ENCODE measurements around the gene FAM114A1. TPM values are rescaled to one million over a fixed set of nuclear protein-coding genes. Genes with fewer than 3 reads are reported as not detected.
A peak's percentile ranks its signal among the peaks of the same experiment; 100 is the strongest.

Gene FAM114A1
- not detected for total RNA-seq

DNA sequence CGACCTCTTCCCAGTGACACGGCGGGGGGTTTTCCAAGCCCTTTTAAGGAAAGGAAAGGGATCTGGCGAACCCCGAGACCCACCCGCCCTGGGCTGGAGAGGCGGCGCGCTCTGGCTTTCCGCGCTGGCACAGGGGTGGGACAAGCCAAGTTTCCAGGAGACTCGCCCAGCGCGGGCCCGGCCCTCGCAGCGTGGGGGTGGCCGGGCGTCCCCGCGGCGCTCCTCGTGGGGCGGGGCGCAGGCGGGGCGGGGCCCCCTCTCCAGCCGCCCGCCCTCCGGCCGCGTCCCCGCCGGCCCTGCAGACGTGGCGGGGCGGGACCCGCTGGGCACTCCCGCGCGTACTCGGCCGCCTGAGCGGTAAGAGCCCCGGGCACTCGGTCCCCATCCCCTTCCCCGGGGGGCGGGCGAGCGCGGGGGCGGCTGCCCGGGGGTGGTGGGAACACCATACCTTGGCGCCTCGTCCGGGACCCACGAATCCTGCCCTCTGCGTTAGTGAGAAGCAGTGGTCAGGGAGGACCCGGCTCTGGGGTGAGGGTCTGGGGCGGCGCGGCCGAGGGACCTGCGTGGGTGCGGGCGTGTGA is at the start of gene FAM114A1:
FAM114A1 (plus strand) TSS at position 329 of the 581 bp plus-strand sequence. CDS start 10,273 bp downstream, outside the sequence.
- DNase-seq, result no peak

DNA sequence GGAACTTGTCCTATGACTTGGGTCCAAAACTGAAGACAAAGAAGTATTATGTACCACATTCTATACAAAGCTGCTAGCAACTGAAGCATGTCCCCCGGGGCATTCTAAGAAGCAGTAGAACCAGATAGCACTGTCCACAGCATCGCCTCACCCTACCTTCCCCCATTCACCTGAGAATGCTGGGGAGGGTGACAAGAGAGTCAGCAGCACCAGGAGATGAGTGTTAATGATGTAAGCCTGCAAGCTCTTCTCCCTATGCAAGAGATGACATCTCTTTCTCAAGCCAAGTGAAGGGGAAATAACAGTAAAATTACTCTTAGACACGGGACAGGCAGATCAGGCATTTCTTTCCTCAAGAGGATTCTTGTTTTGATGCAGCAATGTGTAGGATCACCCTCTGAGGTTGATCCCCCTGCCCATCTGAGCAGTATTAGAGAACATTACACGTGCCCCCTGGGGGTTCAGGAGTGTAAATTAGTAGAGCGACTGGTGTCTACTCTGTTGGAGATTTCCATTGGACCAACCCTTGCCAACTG is 49.1 kb upstream of the FAM114A1 start:
- no peak for DNase-seq

DNA sequence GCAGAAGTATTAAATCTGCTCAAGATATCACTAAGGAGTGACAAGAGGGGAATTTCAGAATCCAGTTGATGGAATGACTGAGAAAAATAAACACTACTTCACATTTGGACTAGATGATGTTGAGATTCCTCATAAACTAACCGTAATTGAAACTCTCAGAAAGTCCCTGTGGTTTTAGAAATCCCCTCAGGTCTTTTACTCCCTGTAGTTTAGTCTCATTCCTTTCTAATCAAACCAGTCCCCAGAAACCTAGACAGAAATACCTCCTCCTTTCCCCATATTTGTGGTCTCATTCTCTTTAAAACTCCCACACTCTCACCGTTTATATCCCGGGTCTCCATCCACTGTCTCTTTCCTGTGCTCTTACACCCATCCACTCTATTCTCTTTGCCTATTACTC is 48.0 kb upstream of the FAM114A1 start:
- no peak for DNase-seq

DNA sequence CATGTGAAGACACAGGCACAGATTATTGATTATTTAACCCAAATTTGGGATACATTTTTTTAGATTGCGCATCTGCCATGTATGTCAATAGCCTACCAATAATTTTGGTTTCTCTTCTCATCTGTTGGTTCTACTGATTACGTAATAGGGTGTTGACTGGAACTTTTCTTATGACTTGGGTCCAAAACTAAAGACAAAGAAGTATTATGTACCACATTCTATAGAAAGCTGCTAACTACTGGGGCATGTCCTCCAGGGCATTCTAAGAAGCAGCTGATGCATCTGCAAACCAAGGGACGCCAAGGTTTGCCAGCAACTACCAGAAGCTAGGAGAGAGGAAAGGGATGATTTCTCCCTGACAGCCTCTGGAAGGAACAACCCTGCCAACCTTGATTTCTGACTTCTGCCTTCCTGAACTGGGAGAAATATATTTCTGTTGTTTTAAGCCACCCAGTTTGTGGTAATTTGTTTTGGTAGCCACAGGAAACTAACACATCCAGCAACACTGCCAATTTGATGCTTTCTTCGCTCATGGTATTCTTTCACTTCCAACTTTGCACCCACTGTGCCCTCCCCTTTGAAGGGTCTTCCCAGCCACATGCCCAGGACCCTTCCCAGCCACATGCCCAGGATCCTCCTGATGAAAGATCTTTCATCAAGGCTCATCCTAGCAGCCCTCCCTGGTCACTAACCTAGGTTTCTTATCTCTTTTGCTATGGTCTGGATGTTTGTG is 47.1 kb upstream of the FAM114A1 start:
- no peak for DNase-seq

DNA sequence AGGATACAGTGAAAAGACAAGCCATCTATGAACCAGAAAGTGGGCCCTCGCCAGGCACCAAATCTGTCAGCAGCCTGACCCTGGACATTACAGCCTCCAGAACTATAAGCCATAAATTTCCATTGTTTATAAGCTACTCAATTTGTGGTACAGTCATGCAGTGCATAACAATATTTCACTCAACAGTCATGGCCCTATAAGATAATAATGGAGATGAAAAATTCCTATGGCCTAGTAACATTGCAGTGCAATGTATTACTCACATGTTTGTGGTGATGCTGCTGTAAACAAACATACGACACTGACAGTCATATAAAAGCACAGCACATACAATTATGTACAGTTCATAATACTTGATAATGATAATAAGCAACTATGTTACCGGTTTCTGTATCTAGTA is 45.9 kb upstream of the FAM114A1 start:
- no peak for DNase-seq

DNA sequence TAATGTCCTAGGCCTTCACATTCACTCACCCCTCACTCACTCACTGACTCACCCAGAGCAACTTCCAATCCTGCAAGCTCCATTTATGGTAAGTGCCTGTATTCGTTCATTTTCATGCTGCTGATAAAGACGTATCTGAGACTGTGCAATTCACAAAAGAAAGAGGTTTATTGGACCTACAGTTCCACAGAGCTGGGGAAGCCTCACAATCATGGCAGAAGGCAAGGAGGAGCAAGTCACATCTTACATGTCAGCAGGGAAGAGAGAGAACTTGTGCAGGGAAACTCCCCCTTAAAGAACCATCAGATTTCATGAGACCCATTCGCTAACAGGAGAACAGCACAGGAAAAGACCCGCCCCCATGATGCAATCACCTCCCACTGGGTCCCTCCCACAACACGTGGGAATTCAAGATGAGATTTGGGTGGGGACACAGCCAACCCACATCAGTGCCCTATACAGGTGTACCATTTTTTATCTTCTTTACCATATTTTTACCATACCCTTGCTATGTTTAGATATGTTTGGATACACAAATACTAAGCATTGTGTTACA is 44.8 kb upstream of the FAM114A1 start:
- DNase-seq, result no peak

DNA sequence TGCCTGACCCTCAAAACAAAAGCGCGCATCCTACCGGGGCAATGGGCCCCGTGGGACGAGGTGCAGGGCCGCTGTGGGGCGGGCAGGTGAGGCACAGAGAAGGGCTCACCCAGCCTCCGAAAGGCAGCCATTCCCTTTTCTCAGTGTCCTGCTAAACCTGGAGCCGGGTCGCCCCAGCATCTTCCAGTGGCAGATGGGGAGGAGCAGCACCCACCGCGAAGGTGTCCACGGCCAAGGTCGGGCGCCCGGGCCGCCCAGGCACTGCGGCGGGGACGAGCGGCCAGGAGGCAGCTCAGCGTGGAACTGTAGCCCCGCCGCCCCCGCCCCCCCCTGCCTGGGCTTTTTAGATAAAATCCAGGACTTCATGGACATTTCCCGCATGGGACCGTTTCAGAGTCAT is 43.8 kb upstream of the FAM114A1 start:
- no peak for DNase-seq

DNA sequence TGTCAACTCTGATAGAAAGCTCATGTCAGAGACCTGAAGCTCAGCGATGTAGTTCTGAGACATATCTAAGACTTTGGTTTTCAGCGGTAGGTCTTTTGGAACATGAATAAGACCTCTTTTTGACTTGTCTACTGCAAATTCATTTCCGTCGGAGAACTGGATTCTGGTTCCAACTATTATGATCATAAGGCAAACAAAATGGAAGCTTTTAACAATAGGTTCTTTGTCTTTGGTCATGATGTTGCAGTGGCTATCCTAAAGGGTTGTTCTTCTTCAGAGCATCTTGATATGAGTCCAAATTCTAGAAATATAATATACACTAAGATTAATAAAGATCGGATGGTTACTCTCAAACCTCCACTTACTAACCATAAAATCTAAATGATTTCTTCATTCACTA is 38.4 kb upstream of the FAM114A1 start:
- DNase-seq, result no peak

DNA sequence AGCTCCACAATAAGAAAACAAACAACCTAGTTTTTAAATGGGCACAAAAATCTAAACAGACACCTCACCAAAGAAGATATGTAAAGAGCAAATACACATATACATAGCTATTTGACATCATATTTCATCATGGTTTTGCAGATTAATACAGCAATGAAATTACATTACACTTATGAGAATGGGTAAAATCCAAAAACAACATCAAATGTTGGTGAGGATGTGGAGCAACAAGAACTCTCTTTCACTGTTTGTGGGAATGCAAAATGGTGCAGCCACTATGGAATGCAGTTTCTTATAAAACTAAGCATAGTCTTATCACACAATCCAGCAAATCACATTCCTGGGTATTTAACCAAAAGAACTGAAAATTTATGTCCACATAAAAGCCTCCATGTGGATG is 36.0 kb upstream of the FAM114A1 start:
- no peak for DNase-seq

DNA sequence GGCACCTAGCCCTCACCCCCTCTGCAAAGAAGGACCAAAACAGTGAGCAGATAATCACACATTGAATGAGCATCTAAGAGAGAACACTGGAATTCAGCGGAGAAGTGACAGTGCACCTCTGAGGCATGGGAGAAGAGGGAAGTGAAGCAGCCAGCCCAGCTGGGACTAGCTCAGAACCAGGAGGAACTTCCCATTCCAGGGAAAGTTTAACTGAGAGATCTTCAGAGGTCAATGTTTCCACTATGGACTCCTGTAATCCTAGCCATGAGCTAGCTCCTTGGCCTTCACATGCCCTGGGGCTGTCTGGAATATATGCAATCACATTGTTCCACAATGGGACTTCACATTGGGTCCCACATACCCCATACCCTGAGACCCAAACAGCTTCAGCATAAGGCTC is 35.4 kb upstream of the FAM114A1 start:
- DNase-seq, result no peak

DNA sequence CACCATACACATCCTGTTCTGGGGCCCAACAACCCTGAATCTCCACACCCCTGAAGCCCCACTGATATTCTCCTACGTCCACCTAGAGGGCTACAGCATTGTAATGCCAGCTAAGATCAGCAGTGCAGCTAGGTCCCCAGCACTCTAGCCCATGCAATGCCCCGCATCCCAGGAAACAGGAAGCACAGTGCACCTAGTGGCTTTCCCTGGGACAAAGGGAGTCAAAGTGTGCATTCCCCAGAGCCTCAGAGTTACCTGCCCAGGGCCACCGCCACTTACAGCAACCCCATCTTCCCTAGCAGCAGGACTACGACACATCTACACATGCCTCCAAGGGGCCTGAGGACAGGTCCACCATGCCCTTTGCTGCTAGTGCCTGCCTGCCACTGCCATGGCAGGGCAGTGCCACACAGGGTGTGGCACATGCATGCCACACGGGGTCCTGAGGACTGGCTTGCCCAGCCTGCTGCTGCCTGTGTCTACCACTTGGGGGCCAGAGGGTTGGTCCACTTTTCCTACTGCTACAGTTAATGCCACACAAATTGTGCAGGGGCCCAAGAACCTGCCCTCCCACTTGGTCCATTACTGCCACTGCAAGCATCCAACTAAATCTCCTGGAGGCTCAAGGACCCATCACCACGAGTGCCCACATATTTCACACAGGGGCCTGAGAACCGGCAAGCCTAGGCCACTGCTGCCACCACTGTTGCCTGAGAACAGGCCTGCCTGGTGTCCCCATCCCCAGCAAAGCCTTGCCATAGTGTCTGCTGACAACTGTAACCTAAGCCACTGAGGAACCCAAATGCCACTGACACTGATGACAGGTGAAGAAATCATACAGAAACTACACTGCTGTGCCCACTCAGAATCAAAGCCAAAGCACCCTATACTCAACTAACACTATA is 34.7 kb upstream of the FAM114A1 start:
- no peak for DNase-seq

DNA sequence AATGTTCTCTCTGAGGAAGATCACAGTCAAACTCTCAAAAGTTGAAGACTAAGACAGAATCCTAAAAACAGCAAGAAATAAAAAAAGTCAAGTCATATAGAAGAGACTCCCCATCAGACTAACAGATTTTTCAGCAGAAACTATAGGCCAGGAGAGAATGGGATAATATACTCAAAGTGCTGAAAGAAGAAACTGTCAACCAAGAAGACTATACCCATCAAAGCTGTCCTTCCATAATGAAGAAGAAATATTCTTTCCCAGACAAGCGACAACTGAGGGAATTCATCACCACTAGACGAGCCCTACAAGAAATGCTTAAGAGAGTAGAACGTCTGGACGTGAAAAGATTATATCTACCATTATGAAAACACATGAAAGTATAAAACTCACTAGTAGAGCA is 33.0 kb upstream of the FAM114A1 start:
- no peak for DNase-seq

DNA sequence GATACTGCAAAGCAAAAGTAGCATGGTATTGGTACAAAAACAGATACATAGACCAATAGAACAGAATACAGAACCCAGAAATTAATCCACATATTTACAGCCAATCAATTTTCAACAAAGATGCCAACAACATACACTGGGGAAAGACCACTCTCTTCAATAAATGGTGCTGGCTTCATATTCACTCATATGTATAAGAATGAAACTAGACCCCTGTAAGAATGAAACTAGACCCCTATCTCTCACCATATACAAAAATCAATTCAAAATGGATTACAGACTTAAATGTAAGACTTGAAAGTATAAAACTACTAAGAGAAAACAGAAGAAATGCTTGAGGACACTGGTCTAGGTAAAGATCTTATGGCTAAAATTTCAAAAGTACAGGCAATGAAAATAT is 30.3 kb upstream of the FAM114A1 start:
- DNase-seq, result no peak

DNA sequence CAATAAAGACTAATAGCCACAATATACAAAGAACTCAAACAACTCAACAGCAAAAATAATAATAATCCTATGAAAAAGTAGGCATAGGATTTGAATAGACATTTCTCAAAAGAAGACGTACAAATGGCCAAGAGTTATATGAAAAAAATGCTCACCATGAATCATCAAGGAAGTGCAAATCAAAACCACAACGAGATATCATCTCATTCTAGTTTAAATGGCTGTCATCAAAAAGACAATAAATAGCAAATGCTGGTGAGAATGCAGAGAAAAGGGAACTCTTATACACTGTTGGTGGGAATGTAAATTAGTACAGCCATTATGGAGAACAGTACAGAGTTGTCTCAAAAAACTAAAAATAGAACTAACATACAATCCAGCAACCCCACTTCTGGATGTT is 29.8 kb upstream of the FAM114A1 start:
- DNase-seq, result no peak

DNA sequence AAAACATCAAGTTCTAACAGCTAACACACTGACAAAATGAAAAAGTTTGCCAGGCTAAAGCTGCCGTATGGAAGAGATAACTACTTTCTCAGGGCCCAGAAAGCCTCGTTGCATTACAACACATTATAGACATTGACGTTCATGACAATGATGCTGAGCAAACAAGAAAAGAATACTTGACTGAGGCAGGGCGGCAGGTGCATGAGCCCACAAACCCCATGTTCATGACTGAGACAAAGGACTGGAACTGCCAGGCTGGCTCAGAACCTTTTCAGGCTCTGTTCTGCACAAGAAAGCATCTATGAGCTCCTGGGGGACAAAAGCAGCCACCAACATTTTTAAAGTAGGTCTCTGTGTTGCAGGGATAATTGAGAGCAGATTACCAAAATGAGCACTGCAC is 24.6 kb upstream of the FAM114A1 start:
- DNase-seq, result no peak

DNA sequence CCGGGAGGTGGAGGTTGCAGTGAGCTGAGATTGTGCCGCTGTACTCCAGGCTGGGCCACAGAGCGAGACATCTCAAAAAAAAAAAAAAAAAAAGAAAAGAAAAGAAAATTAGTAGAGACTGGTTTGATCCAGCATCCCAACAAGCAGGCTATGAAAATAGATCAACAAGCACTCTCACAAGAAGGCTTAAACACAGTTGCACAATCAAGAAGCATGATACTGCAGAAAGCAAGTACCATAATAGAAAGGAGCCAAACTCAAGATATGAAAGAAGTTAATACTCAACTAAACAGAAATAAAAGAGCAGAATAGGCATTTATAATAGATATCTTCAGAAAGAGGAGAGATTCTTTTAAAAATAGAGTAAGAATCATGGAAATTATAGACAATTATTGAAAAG is 21.6 kb upstream of the FAM114A1 start:
- DNase-seq, result no peak

DNA sequence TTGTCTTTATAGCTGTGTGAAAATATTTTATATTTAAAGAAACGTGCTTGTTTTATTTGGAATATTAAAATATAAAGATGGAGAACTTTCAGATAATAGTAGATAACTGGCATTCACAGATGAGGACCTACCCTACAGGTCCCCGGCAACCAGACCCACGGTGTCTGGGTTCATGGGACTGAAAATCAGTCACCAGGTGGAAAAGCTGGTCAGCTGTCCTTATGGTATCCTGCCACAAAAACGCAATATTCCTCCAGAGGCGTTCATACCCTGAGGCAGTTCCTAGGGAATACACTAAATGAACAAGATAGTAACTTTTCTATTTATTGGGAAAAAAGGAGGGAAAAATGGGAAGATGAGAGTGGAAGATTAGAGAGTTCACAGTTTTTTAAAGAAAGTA is 12.1 kb upstream of the FAM114A1 start:
- no peak for DNase-seq

DNA sequence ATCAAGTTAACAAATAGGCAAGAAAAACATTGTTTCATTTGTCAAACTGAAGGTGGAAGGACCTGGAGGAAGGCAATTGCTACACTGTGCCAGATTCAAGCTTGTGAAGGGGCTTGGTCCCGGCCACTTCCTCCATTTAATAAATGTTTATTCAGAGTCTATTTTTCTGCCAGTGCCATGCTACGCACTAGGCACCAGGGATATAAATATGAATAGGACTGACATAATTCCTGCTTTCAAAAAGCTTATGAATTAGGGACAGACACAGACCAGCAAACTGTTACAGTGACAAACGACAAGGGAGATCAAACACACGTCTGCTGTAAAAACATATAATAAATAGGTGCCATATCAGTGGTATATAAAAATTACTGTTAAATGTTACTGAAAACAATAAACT is 11.6 kb upstream of the FAM114A1 start:
- DNase-seq, result no peak

DNA sequence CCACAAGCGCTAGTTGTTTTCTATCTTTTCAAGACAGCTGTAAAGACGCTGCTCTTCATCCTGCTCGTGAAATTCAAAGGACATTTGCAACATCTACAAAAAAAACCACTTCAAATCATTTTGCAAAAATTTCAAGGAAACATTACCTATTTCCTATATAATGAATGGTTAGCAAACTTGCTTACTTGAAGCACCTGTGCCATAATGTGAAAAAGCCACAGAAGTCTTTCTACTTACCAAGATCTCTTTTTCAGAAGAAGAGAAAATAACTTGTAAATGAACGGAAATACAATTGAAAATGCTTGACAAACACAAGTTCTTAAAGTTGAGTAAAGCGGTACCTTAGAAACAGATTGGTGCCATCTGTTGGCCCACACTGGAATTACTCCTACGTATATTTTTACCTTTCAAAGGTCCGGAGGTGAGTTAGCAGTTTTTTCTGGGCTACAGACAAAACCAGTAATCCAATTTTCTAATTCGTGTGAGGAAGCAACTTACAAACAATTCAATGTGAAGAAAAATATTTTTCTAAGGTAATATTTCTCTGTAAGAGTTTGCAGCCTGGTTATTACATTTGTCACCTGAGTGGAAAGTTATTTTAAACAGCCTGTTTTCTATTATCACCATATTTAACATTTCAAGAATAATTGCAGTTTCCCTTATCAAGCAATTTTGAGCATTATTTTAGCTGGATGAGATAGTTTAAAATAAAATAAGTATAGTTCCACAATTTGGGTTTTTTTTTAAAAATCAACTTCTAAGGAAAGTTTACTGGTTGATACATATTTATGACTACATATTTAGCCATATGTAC is 10.9 kb upstream of the FAM114A1 start, which contains the start of gene TLR6:
TLR6 (minus strand) TSS at position 294 of the 814 bp plus-strand sequence. CDS start 27,344 bp downstream, outside the sequence.
- peak; percentile 57 for DNase-seq

DNA sequence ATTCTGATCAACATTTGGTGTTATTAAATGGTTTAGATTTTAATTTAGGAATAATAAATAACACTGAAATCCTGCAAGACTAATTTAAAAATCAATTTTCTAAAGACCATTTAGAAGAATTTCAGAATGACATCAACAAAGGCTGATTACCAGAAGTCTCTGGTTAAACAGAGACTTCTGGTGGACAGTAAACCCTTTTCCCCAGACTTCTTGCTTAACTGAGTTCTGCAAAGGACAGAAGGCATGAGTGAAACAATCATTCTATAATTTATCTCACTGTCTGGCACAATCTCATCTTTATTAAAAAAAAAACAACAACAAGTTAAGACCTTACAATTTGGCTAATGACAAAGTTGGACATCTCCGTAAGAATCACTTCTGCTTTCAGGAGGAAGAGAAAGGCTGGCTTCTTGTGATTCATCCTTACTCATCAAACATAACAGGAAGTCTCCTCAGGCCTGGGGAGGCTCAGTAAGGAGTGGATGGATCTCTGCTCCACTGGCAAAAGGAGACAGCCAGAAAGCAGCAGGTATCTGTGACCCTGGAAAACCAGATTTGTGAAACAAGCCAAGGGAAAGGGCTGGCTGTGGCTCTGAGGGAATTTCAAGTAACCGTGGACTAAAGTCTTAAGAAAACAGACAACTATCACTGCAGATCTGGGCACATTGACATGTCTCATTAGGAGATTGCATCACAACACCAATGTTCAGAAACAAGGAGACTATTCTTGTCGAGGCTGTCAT is 10.1 kb upstream of the FAM114A1 start:
- DNase-seq, result no peak

DNA sequence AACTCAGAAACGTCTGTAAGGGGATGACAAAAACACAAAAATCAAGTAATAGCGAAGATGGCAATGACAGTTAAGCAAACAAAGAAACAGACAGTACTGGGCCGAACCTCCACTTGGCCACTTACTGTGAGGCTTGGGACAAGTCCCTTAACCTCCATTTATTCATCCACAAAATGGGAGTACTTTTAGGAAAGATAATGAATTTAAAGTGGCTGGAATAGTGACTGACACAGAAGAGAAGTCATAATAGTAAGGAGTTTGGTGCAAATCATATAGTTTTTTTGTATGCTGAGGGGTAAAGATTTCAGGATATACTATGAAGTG is 9.5 kb upstream of the FAM114A1 start:
- DNase-seq, result no peak

DNA sequence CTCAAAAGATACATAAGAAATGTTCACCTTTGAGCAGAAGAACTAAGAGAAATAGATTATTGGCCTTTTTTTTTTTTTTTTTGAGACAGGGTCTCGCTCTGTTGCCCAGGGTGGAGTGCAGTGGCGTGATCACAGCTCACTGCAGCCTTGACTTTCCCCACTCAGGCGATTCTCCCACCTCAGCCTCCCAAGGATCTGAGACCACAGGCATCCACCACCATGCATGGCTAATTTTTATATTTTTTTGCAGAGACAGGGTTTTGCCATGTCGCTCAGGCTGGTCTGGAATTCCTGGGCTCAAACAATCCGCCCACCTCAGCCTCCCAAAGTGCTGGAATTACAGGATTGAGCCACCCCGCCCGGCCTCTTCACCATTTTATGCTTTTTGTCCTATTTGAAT is 8.1 kb upstream of the FAM114A1 start:
- no peak for DNase-seq
